Gastrocnemius medialis (tissue), 4 donors: Measurements from ENCODE around the gene SLC27A1. TPM values are rescaled to one million over a fixed set of nuclear protein-coding genes. Genes with fewer than 3 reads are reported as not detected.
A peak's percentile ranks its signal among the peaks of the same experiment; 100 is the strongest.
"Not testable (repeated sequence)": the region's sequence is repeated elsewhere in the genome, so short reads cannot be mapped to it uniquely, and the experiment has no call there.

Experiments used
- ATAC-seq, 2 donors: fragments of 150-250 bp; one replicate each; pipeline ENCODE4 v1.9.1; 2016
- DNase-seq, 2 donors: peaks; one replicate each; pipeline ENCODE4 v3.0.0-alpha.2; 2019
- H3K27ac ChIP-seq, 4 donors: fragments of 200-600 bp; sonication (generic); 1 replicate in 1 of 4; 2 replicates in 3 of 4; pipeline ENCODE4 v1.5.1; 2016 to 2018; ENCODE audit warnings: mild to moderate bottlenecking in 2 of 4, moderate library complexity in 1 of 4
- H3K27me3 ChIP-seq, 3 donors: fragments of 200-600 bp; sonication (generic) in 2 of 3; 1 replicate in 1 of 3; 2 replicates in 2 of 3; pipeline versions ENCODE4 v1.5.1 to v1.6.0; 2016 to 2019; ENCODE audit warnings: mild to moderate bottlenecking in 1 of 3, moderate library complexity in 1 of 3
- H3K36me3 ChIP-seq, 2 donors: fragments of 200-600 bp; sonication (generic) in 1 of 2; one replicate each; pipeline ENCODE4 v1.5.1; 2017 to 2018
- H3K4me1 ChIP-seq, 2 donors: fragments of 200-600 bp; sonication (generic) in 1 of 2; one replicate each; pipeline ENCODE4 v1.5.1; 2016 to 2017; ENCODE audit warnings: mild to moderate bottlenecking in 2 of 2
- H3K4me3 ChIP-seq, 4 donors: fragments of 200-600 bp; sonication (generic) in 3 of 4; 1 replicate in 1 of 4; 2 replicates in 3 of 4; pipeline ENCODE4 v1.5.1; 2016 to 2019; ENCODE audit warnings: mild to moderate bottlenecking in 2 of 4
- H3K9me3 ChIP-seq, 3 donors: fragments of 200-600 bp; sonication (generic) in 2 of 3; 1 replicate in 1 of 3; 2 replicates in 2 of 3; pipeline ENCODE4 v1.5.1; 2016 to 2019
- CTCF ChIP-seq, 5 experiments: fragments of 450-650 bp in 3 of 5; fragments of 200-600 bp in 2 of 5; sonication (generic) in 2 of 5; IDR thresholded peaks in 4 of 5; conservative IDR thresholded peaks in 1 of 5; 1 replicate in 4 of 5; 2 replicates in 1 of 5; pipeline ENCODE4 v1.5.1; 2016 to 2019; ENCODE audit warnings: antibody characterized with exemption in 5 of 5, mild to moderate bottlenecking in 3 of 5, moderate library complexity in 3 of 5
- POLR2A ChIP-seq, 2 donors: fragments of 450-650 bp; IDR thresholded peaks; one replicate each; pipeline ENCODE4 v1.6.1; 2017; ENCODE audit warnings: antibody characterized with exemption in 2 of 2, mild to moderate bottlenecking in 2 of 2, moderate library complexity in 2 of 2
- in situ Hi-C, 4 donors: fragments of 200-750 bp; cut with MboI; loops; one replicate each; pipeline versions ENCODE4 v1.15.0 to v1.8.0; 2017; ENCODE audit warnings: low sequenced_read_pairs in 4 of 4
- intact Hi-C: fragments of 100-400 bp; cut with DNase I; formaldehyde crosslinking; loops from one replicate; pipeline ENCODE4 v1.15.1; 2023; ENCODE audit warnings: low total_unique reads
- total RNA-seq, 4 donors: library from RNA; depleted of rRNA; stranded (reverse); fragments of >200 nt; gene quantifications; one replicate each; pipeline versions ENCODE4 v1.1.0 to v1.2.3, GENCODE V29; 2016

SLC27A1 gene
- total RNA-seq, 4 donors from 2014 or later = 20.7 to 53.8 (median 43.7) TPM

GRCh38 chr19:17517898-17518297, 47.6 kb downstream of the SLC27A1 start:
- TF ChIP-seq POLR2A (IDR thresholded peaks at IDR 0.05) = no peak
- no peak overlapping the region for H3K27ac ChIP-seq
- peaks cover 0 to 1% of the 10 kb centered on the region in 2 donors for H3K4me1 ChIP-seq
- DNase-seq = no peak
- no peaks in the 10 kb centered on the region for H3K9me3 ChIP-seq
- peaks cover 0 to 23% of the 10 kb centered on the region in 2 donors for H3K36me3 ChIP-seq
- no peaks in the 10 kb centered on the region for H3K27me3 ChIP-seq
- no peak for ATAC-seq
- in situ Hi-C loops (no loop called here), intact Hi-C loops (no loop called here)
- no peak overlapping the region for H3K4me3 ChIP-seq

DNA sequence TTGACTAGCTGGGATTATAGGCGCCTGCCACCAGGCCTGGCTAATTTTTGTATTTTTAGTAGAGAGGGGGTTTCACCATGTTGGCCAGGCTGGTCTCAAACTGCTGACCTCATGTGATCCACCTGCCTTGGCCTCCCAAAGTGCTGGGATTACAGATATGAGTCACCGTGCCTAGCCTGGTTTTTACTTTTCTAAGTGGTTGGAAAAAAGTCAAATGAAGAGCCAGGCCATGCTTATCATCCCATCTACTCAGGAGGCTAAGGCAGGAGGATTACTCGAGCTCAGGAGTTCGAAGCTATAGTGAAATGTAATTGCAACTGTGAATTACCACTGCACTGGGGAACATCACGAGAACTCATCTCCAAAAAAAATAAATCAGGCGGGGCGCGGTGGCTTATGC, 48.3 kb downstream of the SLC27A1 start:
- H3K27me3 ChIP-seq, H3K4me1 ChIP-seq, ATAC-seq, H3K9me3 ChIP-seq, H3K27ac ChIP-seq, intact Hi-C loops, DNase-seq, H3K4me3 ChIP-seq, in situ Hi-C loops: not testable (repeated sequence)
- H3K36me3 ChIP-seq = peaks cover 0 to 23% of the 10 kb centered on the region in 2 donors

- Histone ChIP-seq H3K9me3 (no peaks in the 10 kb centered on the region), H3K27me3 (peaks cover 0 to 2% (median 0%) of the 10 kb centered on the region in 3 donors), H3K36me3 (peaks cover 0 to 23% of the 10 kb centered on the region in 2 donors), H3K4me3 (no peak overlapping the region), H3K4me1 (no peaks in the 10 kb centered on the region), H3K27ac (no peak overlapping the region)
- ATAC-seq (no peak), DNase-seq (no peak)
- in situ Hi-C loops (no loop called here), intact Hi-C loops (no loop called here)
- TF ChIP-seq POLR2A (IDR thresholded peaks at IDR 0.05) (no peak), CTCF (IDR thresholded peaks at IDR 0.05 in 4 of 5, conservative IDR thresholded peaks at IDR 0.05 in 1 of 5) (no peak)
These were observed 49.6 kb downstream of the SLC27A1 start for GRCh38 chr19:17519967-17520366.

- Histone ChIP-seq H3K27me3 (peaks cover 0 to 2% (median 0%) of the 10 kb centered on the region in 3 donors), H3K36me3 (peaks cover 0 to 23% of the 10 kb centered on the region in 2 donors), H3K4me3 (no peak overlapping the region), H3K27ac (no peak overlapping the region), H3K9me3 (no peaks in the 10 kb centered on the region), H3K4me1 (no peaks in the 10 kb centered on the region)
- in situ Hi-C loops (no loop called here), intact Hi-C loops (no loop called here)
- no peak for TF ChIP-seq POLR2A (IDR thresholded peaks at IDR 0.05)
- no peak for TF ChIP-seq CTCF (IDR thresholded peaks at IDR 0.05 in 4 of 5, conservative IDR thresholded peaks at IDR 0.05 in 1 of 5)
- ATAC-seq = no peak
- no peak for DNase-seq
These were observed 50.5 kb downstream of the SLC27A1 start for GRCh38 chr19:17520865-17521264.

DNA sequence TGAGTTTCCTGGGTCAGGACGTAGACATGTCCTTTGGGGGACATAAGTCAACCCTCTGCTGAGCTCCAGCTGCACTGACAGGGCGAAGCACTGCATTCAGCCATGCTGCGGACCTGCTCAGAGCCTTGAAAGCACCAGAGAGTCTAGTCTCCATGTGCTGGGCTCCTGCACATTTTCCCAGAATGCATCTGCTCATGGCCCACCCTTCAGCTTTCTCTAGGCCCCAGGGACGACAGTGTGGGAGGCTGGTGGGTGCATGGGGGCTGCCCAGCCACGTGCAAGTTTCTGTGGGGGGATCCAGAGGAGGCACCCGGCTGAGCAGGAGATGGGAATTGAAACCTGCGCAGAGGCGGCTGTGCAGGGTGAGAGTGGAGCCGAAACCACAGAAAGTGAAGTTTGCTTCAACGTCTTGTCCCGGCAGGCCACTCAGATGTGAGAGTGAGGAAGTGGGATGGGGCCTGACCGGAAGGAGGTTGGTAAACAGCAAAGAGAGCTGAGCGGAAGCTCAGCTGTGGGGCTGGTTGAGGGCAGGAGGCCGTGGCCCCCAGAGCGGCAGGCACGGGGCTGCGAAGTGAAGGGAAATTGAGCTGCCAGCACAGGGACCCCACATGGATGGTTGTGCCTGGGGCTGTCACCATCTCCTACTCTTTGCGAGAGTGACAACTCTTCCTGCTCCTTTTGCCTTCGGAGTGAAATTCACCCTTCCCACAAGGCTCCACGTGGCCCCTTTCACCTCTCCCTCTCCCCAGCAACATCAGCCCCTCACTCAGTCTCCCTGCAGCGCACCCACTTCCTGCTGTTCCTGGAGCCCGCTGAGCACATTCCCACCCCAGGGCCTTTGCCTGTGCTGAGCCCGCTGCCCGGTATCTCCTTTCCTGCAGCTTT, 52.9 kb downstream of the SLC27A1 start:
- H3K4me3 ChIP-seq = no peak overlapping the region
- TF ChIP-seq POLR2A (IDR thresholded peaks at IDR 0.05) (no peak), CTCF (IDR thresholded peaks at IDR 0.05 in 4 of 5, conservative IDR thresholded peaks at IDR 0.05 in 1 of 5) (no peak)
- no peaks in the 10 kb centered on the region for H3K9me3 ChIP-seq
- in situ Hi-C loops = no loop called here
- DNase-seq = peak; percentile 31 to 48
- H3K36me3 ChIP-seq = peaks cover 0 to 6% of the 10 kb centered on the region in 2 donors
- H3K27me3 ChIP-seq = peaks cover 0 to 11% (median 7%) of the 10 kb centered on the region in 3 donors
- no peaks in the 10 kb centered on the region for H3K4me1 ChIP-seq
- intact Hi-C loops = no loop called here
- ATAC-seq = peak in 1 of 2 donors; percentile 51
- peak overlapping the region in 1 of 4 donors; percentile 41 for H3K27ac ChIP-seq
